GM20000 (cell line): ENCODE data around the gene AKAP6.

Experiments used
- DNase-seq: peaks from one replicate; pipeline ENCODE4 v3.0.0; 2012; ENCODE audit warnings: low spot score
- CTCF ChIP-seq: IDR thresholded peaks from 2 replicates; pipeline ENCODE4 v1.5.1; 2012; ENCODE audit warnings: mild to moderate bottlenecking, control low read depth; ENCODE audit errors: extremely low read depth, missing control alignments

Gene AKAP6

GRCh38 chr14:32588448-32589320 lies 259.6 kb downstream of the AKAP6 start:
- DNase-seq, result peak; percentile 30
- TF ChIP-seq CTCF, result peak; percentile 4

GRCh38 chr14:32590157-32590556 lies 261.1 kb downstream of the AKAP6 start:
- TF ChIP-seq CTCF, result no peak
- no peak for DNase-seq

GRCh38 chr14:32593290-32593942 lies 264.3 kb downstream of the AKAP6 start:
- no peak for TF ChIP-seq CTCF
- no peak for DNase-seq

GRCh38 chr14:32594766-32595165 lies 265.7 kb downstream of the AKAP6 start:
- DNase-seq, result no peak
- no peak for TF ChIP-seq CTCF

GRCh38 chr14:32595497-32595896 lies 266.4 kb downstream of the AKAP6 start:
- no peak for DNase-seq
- TF ChIP-seq CTCF, result no peak

GRCh38 chr14:32596390-32596789 lies 267.3 kb downstream of the AKAP6 start:
- no peak for TF ChIP-seq CTCF
- no peak for DNase-seq

GRCh38 chr14:32597771-32598170 lies 268.7 kb downstream of the AKAP6 start:
- TF ChIP-seq CTCF, result no peak
- no peak for DNase-seq
